HG03139 (cell line): ENCODE data around the gene TRPM3.

ENCODE experiments used
- ATAC-seq: cut with Tn5 transposase; IDR thresholded peaks from one replicate; pipeline ENCODE4 v1.9.1; 2021; ENCODE audit not compliant: unreplicated experiment

TRPM3 gene

DNA sequence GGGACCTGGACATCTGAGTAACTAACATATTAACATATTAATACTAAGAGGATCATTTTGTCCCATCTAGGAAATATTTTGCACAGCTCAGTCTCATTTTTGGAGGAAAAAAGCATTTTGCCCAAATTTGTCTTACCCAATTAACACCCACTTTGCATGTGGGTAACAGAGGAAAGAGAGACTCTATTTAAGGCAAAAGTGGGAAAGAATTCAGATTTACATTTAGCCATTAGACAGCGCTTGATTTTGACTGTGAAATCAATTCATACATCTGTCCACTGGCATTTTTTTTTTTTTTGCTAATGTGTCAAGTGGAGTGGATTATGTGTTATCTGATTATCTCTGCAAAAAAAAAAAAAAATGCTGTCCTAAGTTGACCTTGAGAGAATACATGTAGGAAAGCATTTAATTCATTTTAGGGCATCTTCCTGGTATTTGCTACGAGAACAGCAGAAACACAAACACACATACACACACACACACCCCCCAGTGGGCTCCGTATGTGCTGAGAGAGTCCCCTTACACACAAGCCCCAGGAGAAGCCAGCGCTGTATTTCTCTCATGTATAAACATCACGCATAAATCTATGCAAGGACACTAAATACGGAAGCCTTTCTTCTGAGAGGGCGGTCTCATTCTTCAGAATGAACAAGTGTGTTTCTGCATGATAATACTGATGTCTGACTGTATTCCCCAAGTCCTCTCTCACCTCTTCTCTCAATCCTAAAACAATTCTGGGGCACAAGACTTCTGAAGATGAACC is 505.0 kb downstream of the TRPM3 start:
- no peak for ATAC-seq

DNA sequence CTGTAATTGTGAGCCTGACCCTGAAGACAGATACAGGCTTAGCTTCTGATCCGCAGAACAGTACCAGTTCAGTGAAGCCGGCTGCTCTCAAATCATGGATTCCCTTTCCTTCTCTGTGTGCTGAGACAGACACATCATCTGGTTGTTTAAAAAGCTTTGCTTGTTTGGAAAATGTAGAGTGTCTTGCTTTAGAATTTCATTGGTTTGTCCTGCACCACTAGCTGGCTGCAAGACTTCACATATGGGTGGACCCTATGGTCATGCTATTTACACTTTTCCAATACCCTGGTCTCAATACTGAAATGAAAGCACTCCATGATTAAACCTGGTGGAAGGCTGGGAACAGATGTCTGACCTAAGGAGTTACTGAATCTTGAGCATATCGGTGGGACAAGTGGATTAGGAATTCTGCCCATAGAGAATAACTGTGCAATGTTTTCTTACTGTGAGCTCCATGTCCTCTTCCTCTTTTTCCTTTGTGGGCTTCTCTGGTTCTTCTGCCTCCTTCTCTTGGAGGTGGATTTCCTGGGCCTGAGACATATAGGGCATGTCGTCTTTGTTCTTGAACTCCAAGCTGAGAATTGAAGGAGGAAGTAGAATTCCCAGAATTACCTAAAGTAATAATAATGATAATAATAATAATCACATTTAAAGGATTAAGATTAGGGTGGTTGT is 505.8 kb downstream of the TRPM3 start:
- ATAC-seq, result no peak

DNA sequence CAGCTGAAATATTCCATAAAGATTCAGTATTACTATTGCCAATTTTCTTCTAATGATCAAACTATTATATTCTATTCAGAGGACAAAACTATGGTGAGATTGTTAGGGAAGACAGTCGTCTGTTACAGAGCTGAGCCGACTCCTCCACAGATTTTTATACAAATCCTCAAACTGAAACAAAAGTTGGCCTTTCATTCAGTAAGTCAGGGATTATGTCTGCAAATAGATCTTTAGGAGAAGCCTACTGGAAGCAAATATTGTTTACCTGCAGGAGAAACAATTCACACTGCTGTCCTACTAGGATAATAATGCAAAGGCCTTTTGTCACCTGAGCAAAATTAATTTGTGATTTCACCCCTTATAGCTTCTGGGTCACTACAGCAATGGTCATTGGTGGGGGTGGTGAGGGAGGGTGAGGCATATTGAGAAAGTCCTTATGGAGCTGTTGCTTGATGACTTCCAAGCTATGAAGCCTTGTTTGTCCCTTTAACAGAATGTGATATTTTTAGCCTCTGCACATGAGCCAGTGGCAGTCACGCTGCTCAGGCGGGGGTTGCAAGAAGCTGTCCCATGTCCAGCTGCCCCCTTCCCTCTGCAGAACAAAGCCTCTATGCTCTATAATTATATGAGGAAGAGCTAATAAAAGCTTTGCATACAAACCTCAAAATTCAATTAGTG is 506.5 kb downstream of the TRPM3 start:
- no peak for ATAC-seq

DNA sequence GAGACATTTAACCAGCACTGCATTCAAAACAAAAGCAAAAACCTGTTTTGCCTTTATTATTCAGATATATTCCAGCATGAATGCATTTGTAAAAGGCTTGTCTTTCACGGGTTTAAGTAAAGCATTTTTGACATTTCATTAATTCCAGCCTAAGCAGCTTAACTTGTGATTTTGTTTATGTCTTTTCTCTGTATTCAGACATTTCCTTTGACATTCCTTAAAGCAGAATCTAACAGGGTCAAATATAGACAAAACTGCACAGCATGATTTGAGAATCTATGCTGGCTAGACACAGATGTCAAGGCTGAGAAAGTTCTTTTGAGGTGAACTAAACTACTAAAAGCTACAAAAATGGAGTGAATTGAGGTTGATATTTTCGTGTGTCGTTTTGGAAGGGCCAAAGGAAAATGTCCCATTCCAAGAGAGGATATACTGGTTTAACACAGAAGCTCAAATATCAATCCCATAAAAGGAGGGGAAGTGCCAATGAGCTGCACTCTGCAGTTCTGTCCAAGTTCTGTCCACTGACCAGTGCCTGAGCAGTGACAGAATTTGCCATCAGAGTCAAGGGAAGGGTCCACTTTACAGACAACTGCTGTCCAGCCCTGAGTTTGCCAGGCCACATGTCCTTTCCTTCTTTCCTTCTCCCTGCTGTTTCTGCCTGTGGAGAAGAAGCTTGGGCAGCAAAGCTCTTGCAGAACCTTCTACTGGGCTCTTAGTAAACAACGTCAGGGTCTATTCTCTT is 508.2 kb downstream of the TRPM3 start:
- no peak for ATAC-seq

DNA sequence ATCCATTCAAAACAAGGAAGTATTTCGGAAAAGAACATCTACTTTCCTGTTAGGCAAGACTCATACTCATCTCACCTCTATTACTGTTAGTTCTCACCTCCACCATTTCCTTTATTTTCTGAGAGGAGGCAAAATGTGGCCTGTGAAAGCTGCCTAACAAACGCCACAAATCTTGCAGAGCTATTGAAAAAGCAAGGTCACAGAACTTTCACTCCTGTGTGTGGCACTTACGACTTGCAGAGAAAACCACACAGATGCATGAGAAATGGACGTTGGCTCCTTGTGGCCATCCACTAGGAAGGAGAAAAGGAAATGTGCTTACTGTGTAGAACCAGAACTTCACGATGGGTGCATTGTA is 511.2 kb downstream of the TRPM3 start:
- no peak for ATAC-seq

DNA sequence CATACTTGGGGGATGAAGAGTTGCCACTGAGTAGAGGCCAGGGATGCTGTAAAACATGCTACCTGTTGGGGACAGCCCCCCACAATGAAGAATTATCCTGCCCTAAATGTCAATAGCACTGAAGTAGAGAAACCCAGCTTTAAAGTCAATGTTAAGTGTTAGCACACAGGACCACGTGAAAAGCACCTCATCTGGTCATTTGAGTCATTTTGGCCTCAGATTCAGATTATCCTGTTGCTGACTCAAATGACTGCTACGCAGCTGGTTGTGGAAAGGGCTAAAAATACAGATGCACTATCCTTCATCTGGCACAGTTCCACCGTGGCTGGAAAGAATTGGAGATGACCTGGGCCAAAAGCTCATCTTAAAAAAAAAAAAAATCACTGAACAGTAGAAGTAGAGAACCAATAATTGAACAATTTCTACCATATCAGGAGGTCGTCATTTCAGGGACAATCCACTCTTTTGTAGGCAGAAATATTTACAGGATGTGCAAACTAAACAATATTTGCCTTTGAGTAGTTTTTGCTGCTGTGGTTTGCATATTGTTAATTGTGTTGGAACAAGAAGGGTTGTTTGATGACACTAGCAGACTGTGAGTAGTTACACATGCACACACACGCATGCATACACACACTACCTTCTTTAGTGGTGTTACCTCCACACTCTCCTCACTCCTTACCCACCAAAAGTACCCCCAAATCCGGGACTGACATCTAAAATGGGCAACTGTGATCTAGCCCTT is 511.7 kb downstream of the TRPM3 start:
- ATAC-seq, result no peak

DNA sequence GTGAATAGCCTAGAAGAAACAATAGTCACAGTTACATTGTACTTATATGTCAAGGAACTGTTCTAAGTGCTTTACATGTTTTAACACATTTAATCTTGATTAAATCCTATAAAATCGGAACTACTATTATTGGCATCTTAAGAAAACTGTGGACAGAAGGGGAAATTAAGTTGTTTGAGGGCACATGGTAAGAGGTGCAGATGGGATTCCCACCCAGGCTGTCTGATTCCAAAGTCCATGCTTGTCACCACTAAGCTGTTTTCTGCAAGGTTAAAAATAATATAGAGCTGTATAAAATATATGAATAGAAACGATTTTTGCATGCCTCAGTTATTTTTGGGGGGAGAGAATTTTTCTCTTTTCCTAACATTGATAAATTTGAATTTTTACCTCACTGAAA is 512.4 kb downstream of the TRPM3 start:
- no peak for ATAC-seq

DNA sequence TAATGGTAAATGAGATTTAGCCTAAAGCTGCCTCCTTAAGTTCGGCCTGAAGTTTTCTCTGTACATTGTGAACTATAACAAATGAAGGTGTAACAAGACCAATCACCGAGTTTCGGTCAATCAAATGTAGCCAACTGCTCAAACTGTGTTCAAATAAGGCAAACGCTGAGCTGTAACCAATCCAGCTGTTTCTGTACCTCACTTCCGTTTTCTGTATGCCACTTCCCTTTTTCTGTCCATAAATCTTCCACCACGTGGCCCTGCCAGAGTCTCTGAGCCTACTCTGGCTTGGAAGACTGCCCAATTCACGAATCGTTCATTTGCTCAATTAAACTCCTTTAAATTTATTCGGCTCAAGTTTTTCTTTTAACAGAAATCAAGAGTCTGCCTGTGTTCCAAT is 513.5 kb downstream of the TRPM3 start:
- no peak for ATAC-seq

DNA sequence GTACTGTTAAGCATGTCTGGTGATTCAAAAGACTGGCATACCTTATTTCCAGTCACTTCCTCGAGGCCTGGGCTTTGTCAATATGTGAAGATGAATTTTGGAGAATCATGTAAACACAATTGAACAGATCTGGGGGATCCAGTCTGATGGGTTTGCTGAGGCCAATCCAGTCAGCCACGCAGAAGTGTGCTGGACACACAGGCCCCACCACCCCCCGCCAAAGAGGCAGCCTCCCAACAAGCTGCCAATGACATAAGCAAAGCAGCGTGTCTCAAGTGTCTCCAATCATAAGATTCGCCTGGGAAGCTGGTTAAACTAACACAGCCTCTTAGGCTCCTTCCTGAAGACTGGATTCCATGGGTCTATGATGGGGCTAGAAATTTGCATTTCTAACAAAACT is 514.1 kb downstream of the TRPM3 start:
- ATAC-seq, result no peak

DNA sequence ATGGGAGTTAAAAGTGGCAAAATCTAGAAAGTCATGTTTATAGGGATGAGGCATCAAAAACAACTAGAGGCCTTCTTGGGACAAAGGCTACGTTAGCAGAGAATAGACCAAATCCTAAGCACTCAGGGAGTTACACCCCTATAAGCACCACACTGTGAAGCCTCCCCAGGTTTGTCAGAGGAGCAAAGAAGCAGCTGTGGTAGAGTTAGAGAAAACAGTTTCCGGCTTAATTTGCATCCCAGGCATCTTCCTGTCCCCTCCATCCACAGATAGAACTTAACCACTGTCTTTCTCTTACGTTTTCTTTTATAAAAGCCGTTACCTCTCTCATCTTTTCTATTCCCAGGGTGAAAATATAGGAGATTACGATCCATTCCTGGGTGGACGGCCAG is 518.4 kb downstream of the TRPM3 start:
- no peak for ATAC-seq

DNA sequence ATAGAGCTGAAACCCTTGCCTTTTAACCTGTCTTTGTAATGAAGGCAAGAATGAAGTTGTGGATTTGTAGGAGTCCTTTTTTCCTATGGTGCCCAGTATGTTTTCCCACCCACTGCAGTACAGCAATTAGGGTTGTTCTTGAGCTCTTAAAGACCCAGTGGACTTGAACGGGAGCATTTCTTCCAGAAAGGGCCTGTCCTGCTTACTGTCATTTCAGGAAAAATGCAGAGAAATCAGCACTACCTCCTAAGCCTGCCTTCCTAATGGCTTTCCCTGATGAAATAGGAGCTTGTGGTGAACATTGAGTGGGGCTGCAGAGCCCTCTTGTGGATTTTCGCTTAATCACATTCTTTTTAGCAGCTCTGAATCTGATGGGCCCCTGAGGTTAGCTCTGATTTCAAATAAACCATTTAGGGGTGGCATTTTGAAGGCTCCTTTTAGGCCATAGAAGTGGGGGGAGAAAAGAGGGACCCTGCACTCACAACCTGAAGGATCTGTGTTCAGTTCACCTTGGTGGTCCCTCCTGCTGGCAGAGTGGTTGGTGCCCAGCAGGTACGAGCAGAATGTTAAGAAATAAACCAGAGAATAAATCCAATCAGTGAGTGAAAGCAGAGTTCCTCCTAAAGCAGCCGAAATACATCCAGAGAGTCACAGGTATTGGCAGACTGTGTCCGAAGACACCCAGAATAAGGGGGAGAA is 519.0 kb downstream of the TRPM3 start:
- ATAC-seq, result peak; percentile 78

DNA sequence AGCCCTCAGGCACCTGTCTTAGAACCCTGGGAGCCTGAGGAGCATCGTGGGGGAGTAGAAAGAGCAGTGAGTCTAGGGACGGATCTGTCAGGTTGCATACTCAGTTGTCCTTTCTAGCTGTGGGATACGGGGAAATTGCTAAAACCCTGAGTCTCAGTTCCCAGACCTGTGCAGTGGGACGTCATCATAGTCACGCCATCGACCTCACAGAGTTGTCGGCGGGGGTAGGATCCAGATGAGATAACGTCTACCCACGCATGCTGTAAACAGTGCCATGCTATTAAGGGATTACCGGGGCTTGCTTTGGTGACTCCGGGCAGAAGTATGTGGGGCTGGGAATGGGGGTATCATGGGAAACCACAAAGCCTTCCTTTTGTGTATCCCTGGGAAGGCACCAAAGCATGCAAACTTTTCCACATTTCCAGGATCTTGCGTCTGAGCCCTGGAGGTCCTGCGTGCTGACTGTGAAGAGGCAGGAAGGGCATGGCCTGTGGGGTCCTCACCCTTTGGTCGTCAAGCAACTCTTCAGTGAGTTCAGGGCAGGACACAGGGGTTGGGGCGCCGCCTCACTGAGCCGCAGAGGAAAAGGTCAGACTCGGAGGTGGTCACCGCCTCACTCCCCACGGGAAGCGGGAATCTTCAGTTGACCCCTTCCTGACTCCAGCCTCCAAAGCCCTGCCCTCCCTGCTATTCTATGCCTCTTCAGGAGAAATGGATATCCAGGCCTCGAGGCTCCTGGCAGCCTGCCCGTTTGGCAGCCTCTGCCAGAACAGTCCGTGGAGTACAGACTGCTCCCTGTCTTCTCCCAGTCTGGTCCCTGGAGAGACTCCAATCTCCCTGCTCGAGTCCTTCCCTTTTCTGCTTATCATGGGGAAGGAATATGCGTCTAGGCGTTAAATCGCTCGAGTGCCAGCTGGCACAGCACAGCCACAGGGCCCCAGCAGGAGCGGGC is 520.1 kb downstream of the TRPM3 start:
- ATAC-seq, result no peak

DNA sequence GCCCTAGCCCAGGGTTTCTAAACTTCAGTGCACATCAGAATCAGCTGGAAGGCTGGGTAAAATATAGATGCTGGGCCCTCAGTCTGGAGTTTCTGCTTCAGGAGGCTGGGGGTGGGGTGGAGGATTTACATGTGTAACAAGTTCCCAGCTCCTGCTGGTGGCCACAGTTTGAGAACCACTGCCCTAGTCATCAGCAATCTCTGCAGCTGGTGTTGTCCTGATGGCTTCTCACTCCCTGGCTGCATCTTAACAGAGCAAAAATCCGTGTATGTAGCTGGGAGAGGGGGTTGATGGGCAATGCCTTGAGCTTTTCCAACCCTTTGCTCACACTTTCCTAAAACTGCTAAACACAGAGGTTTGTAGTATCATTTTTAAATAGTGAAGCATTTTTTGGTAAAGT is 520.9 kb downstream of the TRPM3 start:
- ATAC-seq, result no peak

DNA sequence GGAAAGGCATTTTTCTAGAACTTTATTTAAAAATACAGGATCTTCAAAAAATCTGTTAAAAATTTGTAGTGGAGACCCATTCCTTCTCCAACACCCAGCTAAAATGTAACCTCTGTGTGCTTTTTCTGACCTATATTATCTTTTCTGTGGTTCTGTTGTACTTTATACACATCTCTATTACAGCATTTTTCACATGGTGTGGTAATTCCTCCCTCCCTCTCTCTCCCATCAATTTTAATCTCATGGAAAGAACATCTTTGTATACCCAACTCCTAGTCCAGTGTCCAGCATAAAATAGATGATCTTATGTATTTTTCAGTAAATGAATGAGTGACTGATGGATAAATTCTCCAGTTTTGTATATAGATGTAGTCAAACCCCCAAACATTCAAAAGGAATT is 523.5 kb downstream of the TRPM3 start:
- no peak for ATAC-seq

DNA sequence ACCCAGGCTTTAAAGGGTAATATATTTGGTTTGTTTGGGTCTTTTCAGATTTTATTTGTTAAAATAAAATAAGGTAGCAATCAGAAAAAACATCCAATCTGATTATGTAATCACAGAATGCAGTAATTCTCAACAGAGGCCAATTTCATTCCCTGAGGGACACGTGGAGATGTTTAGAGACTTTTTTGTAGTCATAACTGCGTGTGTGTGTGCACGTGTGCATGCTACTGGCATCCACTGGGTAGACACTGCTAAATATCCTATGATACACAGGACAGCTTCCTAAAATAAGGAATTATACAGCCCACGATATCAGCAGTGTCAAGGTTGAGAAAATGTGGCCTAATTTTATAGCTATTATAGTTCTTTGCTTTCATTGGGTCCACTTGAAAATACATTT is 526.2 kb downstream of the TRPM3 start:
- ATAC-seq, result no peak

DNA sequence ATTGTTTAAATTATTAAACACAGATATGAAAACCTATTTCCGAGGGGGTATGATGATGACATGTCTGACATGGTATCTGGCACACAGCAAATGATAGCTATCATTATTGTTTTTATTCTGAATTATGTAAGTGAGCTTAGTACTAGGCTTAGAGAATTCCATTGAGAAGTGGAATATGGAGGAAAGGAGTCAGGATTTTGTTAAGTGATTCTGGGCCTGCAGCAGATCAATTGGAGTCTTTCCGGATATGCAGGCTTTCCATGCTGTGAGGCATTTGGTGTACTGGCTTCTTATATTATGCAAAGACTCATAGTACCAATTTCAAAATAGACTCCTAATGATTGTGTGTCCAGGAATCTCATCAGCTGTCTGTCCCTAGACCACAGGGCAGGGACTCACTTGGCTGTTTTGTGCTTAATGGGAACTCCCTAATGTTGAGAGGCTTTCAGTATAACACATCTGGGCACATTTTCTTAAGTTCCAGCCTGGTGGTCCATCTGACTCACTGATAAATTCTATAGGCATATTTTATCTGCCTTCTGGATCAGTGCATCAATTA is 527.0 kb downstream of the TRPM3 start:
- no peak for ATAC-seq

DNA sequence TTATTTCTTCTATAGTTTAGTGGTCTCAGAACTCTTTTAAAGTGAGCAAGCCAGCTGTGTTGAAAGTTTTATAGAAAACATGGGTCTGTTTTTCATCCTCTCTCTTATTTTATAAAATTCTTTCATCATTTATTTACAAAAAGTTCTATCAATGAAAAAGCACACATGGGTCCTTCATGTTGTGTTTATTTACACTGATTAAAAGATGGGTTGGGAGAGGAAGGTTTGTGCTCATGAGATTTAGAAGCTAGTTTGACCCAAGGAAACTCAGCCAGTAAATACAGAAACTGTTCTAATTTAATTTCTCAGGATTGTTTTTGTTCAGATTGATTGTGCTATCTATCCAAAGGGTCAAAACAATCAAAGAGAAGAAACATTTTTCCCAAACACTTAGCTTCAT is 528.2 kb downstream of the TRPM3 start:
- ATAC-seq, result no peak

DNA sequence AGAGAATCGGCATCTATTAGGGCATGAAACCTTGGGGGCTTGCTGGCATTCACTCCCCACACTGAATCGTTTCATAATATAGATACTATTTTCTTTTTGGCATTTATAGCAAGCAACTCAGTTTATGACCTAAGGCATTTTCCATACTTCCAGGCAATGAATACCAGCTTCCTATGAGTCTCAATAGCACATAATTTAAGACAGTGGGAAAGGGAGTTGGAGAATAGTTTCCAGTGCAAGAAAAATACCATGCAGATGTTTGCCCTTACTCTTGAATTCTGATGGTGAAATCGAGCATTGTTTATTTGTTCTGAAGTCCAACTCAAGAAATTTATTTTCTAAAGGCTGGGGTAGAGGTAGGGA is 531.1 kb downstream of the TRPM3 start:
- no peak for ATAC-seq
